GM04503 (cell line): ENCODE measurements around the gene METTL23.

Source experiments
- DNase-seq: peaks from one replicate; pipeline ENCODE4 v3.0.0-alpha.2; 2012; ENCODE audit warnings: low read depth

The METTL23 gene, protein sequence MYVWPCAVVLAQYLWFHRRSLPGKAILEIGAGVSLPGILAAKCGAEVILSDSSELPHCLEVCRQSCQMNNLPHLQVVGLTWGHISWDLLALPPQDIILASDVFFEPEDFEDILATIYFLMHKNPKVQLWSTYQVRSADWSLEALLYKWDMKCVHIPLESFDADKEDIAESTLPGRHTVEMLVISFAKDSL

DNA sequence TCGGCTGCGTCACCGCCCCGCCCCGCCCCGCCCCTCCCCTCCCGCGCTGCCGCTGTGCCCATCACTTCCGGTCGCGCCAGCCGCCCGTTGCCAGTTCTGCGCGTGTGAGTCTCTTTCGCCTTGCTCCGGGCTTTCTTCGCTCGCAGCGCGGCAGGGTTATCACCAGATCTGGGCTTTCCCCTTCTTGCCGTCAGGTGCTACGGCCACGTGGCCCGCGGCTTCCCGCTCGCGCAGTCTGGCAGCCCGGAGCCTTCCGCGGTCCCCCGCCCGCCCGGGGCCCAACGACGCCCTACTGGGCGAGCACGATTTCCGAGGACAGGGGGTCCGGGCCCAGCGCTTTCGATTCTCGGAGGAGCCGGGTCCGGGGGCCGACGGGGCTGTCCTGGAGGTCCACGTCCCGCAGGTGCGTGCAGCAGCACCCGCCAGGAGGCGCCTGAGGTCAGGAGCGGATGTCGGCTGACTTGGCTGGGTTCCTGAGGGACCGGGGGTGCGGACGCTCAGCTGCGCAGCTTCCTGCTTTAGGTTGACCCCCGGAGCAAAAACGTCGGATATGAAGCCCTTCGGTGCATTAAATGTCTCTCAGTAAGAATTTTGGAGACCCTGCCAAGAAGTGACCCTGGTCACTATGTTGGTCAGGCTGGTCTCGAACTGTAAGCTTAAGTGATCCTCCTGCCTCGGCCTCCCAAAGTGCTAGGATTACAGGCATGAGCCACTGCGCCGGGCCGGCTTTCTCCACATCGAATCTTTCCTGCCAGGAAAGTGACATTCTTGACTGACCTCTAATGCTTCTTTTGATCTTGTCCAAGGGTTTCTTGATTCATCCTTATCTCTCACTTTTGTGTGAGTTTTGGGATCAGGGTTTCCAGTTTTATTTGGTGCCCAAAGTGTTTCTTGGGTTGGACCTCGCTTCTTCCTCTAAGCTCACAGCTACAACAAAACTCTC is at the start of gene METTL23:
TSS of gene METTL23 (plus strand) at position 64 of the 943 bp plus-strand sequence. CDS start 2,872 bp downstream, outside the sequence.
- no peak for DNase-seq

DNA sequence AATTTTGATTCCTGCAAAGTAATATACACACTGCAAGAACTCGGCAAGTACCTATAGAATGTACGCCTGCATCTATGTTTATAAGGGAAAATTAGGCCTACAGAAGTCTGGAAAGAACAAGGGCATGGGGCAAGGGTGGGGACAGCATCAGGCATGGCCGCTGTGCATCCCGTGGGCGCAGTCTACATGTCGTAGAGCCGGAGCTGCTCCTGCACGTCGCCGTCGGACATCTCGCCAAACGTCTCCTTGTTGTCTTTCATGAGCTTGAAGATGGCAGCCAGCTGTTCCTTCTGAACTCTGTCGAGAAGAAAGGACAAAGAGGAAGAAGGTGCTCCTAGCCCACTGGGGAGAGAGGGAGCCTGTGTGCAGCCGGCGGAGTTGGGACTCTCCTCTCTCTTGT is 49.2 kb upstream of the METTL23 start:
- no peak for DNase-seq

DNA sequence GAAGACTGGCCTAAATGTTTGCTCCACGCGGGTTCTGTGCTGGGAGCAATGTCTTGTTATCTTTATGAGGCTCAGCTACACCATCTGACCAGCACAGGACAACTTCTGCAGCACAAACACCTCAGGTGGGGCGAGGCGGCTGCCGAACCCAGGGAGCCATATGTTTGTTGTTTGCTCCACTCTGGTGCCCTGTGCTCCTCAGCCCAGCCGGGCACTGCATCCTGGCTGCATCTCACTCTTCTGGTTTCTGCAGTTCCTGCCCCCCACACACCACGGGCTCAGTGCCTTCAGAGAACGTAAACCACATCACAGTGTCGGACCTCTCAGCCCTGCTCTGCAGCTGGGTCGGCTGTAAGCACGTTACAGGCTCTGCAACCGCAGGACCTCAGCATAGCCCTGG is 48.3 kb upstream of the METTL23 start:
- DNase-seq, result no peak

DNA sequence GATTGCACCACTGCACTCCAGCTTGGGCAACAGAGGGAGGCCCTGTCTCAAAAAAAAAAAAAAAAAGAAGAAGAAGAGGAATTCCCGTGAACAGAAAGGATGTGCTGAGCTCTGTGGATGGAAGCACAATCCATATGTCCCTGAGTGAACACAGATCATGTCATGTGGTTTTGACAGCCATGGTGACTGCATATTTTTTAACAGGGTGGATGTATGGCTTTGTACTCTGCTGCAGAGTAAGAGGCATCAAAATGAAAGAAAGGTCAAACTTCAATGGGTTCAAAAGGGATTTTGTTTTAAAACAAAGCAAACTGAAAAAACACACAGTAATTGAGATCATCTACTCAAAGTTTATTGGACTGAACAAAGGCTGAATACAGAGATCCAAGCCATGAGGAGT is 47.4 kb upstream of the METTL23 start:
- DNase-seq, result no peak

DNA sequence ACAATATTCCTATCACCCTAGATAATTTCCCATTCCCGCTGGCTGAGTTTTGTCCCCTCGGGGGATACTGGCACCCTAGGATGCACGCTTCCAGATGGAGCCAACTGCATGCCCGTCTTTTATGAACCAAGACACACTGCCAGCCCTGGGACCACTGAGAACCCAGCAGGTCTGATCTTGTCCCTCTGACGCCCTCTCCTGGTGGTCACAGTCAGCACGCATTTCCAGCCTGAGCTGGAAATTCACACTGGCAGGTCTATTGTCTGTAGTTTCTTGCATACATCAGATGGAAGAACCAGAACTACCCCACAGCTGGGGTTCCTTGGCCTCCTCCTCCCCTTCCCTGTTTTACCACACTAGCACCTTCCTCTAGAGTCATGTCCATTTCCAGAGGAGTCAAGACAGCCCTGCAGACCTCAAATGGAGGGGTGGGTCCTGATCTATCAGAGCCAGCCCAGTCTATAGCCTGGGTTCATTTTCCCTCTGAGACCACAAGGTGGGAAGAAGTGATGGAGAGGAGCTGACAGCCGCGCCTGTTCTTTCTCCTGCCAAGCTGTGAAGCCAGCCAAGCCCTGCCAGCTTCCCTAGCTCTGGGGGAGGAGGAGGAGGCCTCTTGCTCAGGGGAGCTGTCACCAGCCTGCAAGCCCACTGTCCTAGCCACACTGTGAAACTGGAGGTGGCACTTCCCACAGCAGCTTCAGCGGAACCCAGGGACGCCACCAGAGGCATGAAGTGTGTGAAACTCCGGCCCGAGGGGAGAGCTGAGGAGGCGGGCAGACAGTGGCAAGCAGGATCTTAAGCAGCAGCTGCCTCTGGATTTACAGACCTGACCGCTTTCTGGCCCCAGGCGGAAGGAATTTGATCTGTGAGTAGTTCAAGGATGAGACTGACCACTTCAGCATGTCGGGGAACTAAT is 45.2 kb upstream of the METTL23 start:
- no peak for DNase-seq

DNA sequence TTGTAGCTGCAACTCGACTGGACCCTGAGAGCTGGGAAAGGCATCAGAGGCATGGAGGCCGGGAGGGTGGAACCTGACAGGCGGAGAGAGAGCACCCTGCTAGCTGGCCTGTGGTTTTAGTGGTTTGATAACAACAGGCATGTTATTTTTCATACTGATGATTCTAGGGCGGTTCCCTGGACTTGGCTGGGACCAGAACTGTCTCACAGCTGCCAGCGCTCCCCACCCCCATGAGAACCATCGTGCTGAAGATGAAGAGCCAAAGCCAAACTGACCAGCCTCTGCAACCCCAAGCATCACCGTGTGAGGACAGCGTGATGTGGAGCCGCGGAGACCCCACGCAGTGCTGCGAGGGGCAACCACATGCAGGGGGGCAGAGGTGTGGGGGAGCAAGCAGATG is 44.3 kb upstream of the METTL23 start:
- DNase-seq, result no peak

DNA sequence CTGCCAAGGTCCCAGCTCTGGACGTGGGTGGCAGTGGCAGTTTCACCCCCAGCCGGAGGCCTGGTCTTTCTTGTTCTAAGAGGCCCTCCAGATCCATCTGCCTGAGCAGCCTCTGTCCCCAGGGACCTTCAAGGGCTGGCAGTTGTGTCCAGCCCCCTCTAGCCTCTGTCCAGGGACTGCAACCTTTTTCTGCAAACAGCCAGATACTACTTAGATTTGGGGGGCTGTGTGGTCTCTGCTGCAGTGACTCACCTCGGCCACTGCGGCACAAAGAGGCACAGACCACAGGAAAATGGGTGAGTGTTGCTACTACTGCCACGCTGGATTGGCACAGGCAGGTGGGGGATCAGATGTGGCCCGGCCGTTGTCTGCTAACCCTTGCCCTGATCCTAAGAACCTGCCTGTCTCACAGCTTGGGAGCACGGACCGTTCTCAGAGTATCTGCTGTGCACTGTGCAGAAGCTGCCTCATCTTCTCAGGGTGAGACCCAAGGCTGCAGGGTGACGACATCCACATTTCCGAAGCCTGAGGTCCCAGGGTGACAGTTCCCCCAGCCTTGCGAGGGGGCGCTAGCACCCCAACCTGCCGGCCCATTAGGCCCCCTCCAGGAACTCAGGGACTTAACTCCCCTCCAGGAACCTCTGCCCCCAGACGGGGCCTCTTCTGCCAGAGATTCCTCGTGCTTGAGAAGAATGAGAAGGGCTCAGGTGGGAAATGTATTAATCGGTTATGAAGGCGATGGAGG is 43.5 kb upstream of the METTL23 start:
- DNase-seq, result no peak

DNA sequence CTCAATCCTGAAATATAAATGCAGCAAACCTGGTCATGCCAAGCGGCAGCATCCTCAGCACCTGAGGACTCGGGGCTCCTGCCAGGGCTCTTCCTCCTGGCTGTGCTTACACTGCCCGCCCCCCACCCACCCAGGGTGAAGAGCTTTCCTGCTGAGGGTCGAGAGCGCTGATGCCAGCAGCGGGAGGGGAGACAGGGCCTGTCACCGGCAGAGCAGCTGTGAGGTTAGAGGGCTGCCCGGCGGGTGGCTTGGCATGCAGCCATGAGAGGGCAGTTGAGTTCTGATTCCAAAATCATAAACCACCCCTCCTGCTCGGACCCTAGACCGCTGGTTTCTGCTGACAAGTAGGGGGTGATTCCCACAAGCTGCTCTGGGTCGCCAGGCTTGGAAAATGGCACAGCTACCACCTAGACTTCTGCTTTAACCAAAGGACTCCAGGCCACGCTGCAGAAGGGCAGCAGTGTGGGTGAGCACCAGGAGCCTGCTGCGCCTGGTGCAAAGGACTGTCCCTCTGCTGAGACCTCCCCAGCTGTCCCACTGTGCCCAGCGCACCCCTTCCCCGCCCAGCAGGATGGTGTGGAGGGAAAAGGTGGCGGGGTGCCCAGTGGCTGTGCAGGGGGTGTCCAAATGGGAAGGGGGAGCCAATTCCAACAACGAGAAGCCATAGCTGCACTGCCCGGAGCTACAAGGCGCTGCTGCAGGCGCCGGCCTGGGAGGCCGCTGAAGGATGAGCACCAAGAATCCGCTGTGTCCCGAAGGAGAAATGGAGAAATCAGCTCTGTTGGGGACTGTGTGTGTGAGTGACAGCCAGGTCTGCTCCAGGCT is 42.5 kb upstream of the METTL23 start:
- no peak for DNase-seq

DNA sequence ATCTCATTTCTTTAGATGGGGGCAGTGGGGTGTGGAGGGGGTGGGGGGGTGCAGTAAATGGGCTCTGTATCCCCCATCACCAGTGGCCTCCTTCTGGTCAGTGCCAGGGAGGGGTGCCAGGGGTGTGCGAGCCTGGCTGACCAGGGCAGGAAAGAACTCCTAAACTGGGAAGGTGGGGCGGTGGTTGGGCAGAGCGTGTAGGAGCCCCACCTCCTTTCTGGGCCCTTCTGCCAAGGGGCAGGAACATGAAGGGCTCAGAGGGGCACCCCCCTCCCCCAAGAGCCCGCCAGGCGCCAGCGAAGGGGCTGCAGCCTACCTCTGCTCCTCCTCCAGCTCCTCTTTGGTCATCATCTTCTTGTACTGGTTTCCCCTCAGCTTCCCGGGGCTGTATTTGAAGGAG is 41.9 kb upstream of the METTL23 start:
- no peak for DNase-seq

DNA sequence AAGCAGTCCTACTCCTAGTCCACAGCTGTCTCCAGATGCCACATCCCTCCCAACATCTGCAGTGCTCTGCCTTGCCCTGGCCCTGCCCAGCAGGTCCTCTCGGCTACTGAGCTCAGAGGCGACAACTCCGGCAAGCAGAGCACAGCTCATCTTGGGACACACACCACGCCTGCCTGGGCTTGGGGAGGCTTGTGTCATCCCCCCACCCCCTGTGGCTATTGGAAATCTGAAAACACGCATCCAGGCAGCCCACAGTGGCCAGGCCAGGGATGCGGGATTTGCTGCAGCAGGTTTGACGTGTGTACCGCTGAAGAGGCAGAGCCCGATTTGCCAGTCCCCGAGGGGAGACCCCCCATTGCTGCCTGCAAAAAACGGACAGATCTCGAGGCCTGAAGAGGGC is 41.3 kb upstream of the METTL23 start:
- no peak for DNase-seq

DNA sequence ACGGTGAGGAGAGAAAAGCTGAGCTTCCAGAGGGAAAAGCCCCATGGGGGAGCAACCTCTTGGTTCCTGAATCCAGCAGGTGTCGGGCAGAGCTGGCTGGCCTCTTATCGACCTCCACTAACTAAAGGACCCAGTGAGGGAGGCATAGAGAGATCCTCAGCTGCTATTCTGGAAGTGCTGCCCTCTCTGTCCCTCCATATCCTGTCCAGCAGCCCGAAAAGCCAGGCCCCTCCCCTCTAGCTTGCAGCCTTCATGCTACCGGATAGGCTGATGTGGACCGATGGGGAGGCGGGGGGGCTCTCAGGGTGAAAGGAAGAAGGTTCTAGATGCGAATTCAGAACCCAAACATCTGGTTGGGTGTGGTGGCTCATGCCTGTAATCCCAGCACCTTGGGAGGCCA is 40.8 kb upstream of the METTL23 start:
- DNase-seq, result no peak

DNA sequence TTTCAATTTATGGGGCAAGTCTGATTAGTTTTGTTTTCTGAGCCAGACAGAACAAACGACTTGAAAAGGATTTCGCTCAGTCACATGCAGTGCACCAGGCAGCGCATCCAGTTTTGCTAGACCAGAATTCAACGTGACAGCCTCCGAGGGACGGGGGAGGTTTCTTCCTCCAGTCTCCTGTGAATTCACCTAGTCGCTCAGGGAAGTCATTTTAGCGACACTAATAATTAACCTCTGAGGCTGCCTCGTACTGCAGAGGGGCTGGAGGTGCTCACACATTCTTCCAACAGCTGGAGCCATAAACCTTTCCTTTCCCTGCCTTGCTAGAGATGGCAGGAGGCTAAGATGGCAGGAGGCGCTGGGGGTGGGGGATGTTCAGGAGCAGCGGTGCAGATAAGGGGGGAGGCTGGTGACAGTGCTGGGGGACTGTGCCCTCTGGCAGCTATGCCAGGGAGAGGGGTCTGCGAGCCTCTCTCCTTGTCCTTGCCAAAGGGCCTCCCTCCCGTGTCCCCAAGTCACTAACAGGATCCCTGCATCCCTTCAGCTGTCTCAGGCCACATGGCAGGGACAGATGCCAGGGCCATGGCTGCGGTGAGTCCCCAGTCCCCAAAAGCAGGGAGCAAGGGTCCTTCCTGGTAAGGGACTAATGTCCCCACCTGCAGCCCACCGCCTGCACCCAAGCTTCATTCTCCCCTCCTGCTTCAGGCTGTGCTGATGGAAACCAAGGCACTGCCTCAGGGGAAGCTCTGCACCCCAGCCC is 39.9 kb upstream of the METTL23 start:
- no peak for DNase-seq

DNA sequence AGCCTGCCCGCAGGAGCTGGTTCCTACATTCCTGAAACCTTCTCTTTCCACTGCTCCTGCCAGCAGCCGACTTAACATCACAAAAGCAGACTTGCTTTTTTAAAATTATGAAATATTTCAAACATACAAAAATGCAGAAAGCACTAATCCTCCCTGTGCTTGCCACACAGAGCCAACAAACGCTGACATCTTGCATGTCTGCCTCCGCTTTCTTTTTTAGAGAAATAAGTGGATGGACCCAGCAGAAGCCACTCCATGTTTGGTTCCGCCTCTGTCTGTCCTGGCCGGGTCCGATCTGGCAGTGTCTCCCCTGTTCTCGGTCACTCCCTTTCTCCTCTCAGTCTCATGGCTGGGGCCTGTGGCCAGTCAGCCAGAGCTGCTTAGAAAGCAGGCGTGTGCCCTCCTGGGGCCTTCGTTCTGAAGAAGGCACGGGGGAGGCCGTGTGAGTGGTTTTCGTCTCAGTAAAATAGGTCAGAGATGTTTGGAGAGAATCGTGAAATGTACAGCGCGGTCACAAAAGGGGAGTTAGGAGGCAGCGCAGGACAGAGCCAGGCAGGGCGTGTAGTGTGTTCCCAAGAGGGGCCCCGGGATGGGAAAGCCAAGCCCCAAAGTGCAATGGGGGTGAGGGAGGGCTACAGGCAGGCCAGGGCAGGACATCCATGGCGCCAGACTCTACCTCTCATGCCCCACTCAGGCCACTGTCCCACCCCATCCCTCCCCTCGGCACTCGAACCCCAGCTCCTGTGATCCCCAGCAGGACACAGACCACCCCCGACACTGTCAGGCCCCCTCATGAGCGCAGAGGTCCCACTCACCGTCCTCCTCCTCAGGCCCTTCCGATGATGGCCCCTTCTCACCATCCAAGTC is 39.1 kb upstream of the METTL23 start:
- DNase-seq, result no peak

DNA sequence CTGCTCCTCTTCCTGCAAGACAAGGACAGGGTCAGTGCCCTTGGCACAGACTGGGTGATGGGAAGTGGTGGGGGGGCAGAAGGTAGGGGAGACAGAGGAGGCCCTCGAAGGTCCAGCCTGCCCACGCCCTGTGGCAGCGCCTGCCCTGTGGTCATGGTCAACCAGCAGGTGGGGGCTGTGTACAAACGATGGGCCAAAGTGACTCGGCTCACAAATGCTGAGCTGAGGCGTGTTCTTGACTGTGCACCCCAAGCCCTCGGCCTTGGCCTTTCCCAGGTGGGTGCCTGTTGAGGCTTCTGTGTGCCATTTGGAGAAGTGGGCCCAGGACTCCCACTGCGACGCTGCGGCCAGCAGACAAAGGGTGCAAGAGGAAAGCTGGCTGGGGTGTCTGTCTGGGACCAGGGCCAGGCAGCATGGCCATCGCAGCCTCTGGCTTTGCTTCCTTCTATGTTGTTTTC is 38.4 kb upstream of the METTL23 start:
- DNase-seq, result no peak

DNA sequence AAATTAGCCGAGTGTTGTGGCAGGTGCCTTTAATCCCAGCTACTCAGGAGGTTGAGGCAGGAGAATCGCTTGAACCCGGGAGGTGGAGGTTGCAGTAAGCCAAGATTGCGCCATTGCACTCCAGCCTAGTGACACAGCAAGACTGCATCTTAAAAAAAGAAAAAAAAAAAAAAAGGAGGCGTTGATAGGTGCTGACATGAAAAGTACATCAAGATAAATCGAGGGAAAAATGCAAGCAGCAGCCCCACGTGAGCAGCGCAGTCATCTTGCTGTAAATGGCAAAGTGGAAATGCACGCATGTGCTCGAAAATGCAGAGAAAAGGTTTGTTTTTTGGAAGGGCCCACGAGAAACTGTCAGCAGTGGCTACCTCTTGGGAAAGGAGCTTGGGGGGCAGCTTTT is 36.8 kb upstream of the METTL23 start:
- no peak for DNase-seq

DNA sequence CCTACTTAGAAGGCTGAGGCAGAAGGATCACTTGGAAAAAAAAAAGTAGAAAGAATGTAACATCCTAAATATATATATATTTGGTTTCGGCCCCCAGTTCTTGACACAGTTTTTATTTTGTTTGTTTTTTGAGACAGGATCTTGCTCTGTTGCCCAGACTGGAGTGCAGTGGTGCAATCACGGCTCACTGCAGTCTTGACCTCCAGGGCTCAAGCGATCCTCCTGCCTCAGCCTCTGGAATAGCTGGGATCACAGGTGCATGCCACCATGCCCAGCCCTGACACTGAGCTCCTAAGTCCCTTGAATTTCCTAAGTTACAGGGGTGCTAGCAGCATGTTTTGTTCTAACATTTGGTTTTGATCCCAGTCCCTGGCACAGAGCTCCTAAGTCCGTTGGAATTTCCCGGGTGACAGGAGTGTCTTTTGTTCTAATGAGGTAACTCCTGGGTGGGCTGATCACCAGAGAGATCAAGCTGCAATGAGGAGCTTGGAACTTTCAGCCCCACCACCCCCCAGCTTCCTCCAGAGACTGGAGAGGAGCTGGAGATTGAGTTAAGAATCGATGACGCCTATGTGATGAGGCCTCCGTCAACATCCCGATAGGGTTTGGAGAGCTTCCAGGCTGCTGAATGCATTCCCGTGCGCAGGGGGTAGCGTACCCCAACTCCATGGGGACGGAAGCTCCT is 35.9 kb upstream of the METTL23 start:
- DNase-seq, result no peak

DNA sequence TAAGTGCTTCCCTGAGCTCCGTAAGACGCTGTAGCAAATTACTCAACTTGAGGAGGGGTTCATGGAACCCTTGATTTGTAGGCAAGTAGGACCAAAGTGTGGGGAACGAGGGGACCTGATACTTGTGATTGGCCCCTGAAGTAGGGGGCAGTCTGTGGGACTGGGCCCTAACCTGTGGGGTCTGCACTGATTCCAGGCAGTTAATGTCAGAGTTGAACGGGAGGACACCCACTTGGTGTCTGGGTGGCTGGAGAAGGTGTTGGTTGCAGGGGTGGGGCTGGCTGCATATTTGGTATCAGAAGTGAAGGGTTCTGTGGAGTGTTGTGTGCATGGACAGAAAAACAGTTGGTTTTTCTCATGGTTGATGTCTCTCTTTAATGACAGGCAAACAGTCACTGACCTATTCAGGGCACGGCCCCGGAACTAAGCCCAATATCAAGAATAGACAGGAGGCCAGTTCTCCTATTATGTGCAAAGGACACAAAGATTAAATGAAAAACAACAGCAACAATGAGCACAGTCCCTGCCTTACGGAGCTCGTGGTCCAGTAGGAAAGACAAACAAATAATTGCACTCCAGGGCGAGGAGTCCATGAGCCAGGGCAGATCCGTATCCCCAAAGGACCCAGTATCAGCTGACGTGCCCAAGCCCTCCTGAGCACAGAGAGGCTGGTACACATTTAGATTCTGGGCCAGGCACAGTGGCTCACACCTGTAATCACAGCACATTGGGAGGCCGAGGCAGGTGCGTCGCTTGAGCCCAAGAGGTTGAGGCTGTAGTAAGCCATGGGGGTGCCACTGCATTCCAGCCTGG is 35.1 kb upstream of the METTL23 start:
- no peak for DNase-seq
